H1 (cell line): ENCODE data around the gene GRIA4. TPM values are rescaled to one million over a fixed set of nuclear protein-coding genes. Genes with fewer than 3 reads are reported as not detected.

Source experiments
- CTCF ChIA-PET: fragments of 300-600 bp; sonication (Branson Sonifier 250); formaldehyde crosslinking; loops from one replicate; lab custom pipeline; 2021; ENCODE audit not compliant: partially characterized antibody; lab: Charles Lee
- POLR2A ChIA-PET: fragments of 300-600 bp; sonication (Branson Sonifier 250); formaldehyde crosslinking; loops from one replicate; lab custom pipeline; 2021; ENCODE audit warnings: inconsistent platforms; ENCODE audit not compliant: partially characterized antibody; lab: Charles Lee
- DNase-seq, 2 experiments: peaks; one replicate each; pipeline versions ENCODE4 v3.0.0 to v3.0.0-alpha.2; 2010 to 2022; ENCODE audit warnings: low spot score in 2 of 2, low read depth in 1 of 2, mixed read lengths in 1 of 2
- FAIRE-seq: peaks from 2 replicates; lab custom pipeline; 2011; peaks lifted over from hg19 to GRCh38; lab: Jason Lieb, UNC
- H2AFZ ChIP-seq: 2 replicates; pipeline ENCODE4 v1.8.1; 2012; ENCODE audit warnings: low read length, inconsistent platforms
- H2AK5ac ChIP-seq: 2 replicates; pipeline ENCODE4 v1.6.1; 2013; ENCODE audit warnings: low read depth, low read length
- H2BK120ac ChIP-seq: replicated peaks from 2 replicates; pipeline ENCODE3; 2013; ENCODE audit warnings: low read depth, low read length, inconsistent platforms
- H2BK12ac ChIP-seq: 2 replicates; pipeline ENCODE4 v1.6.1; 2013; ENCODE audit warnings: low read depth, low read length
- H2BK15ac ChIP-seq: 2 replicates; pipeline ENCODE4 v1.6.1; 2013; ENCODE audit warnings: low read length
- H2BK20ac ChIP-seq: 2 replicates; pipeline ENCODE4 v1.6.1; 2013; ENCODE audit warnings: low read length
- H2BK5ac ChIP-seq: 2 replicates; pipeline ENCODE4 v1.6.1; 2013; ENCODE audit warnings: low read depth, low read length
- H3K14ac ChIP-seq: 2 replicates; pipeline ENCODE4 v1.6.1; 2013; ENCODE audit warnings: inconsistent platforms; ENCODE audit not compliant: insufficient read length
- H3K18ac ChIP-seq: 2 replicates; pipeline ENCODE4 v1.6.1; 2013; ENCODE audit warnings: low read length; ENCODE audit errors: extremely low read depth
- H3K23ac ChIP-seq: 2 replicates; pipeline ENCODE4 v1.6.1; 2013; ENCODE audit warnings: inconsistent platforms; ENCODE audit not compliant: insufficient read length
- H3K23me2 ChIP-seq: 2 replicates; pipeline ENCODE4 v1.6.1; 2013; ENCODE audit warnings: low read depth, low read length
- H3K27ac ChIP-seq: 2 replicates; pipeline ENCODE4 v1.6.1; 2011; ENCODE audit warnings: low read depth, low read length, inconsistent platforms
- H3K27me3 ChIP-seq, 4 experiments: replicated peaks in 1 of 4; 1 replicate in 1 of 4; 2 replicates in 3 of 4; pipeline versions ENCODE4 v1.6.1 to v1.8.1; 2011 to 2013; ENCODE audit warnings: low read length in 3 of 4, mild to moderate bottlenecking in 3 of 4, inconsistent platforms in 2 of 4, mixed read lengths in 2 of 4, moderate library complexity in 1 of 4; ENCODE audit not compliant: control insufficient read depth in 3 of 4, insufficient read depth in 3 of 4; ENCODE audit errors: extremely low read depth in 1 of 4
- H3K36me3 ChIP-seq, 4 experiments: 2 replicates each; pipeline versions ENCODE4 v1.6.1 to v1.8.1; 2011 to 2013; ENCODE audit warnings: mild to moderate bottlenecking in 4 of 4, low read length in 3 of 4, moderate library complexity in 2 of 4, control low read depth in 1 of 4, inconsistent platforms in 1 of 4; ENCODE audit not compliant: insufficient read depth in 4 of 4, control insufficient read depth in 2 of 4
- H3K4ac ChIP-seq: replicated peaks from 2 replicates; pipeline ENCODE3; 2013; ENCODE audit warnings: low read length, low read depth, mixed read lengths, inconsistent platforms; ENCODE audit not compliant: insufficient read length
- H3K4me1 ChIP-seq, 4 experiments: replicated peaks in 1 of 4; 1 replicate in 1 of 4; 2 replicates in 3 of 4; pipeline versions ENCODE4 v1.6.1 to v1.8.1; 2011 to 2013; ENCODE audit warnings: low read length in 3 of 4, inconsistent platforms in 2 of 4, mixed read lengths in 1 of 4; ENCODE audit not compliant: insufficient read depth in 4 of 4, control insufficient read depth in 3 of 4
- H3K4me2 ChIP-seq, 2 experiments: 2 replicates each; pipeline versions ENCODE4 v1.6.1 to v1.8.1; 2011 to 2013; ENCODE audit warnings: low read depth in 2 of 2, low read length in 2 of 2, control low read depth in 1 of 2, inconsistent platforms in 1 of 2, mild to moderate bottlenecking in 1 of 2; ENCODE audit not compliant: insufficient read depth in 1 of 2
- H3K4me3 ChIP-seq, 4 experiments: fragments of 200-600, 300-600 bp in 1 of 4; sonication (generic), shearing (Covaris generic), sonication (Bioruptor Twin) in 1 of 4; 2 replicates each; pipeline versions ENCODE4 v1.5.1 to v1.8.1; 2011 to 2016; ENCODE audit warnings: low read length in 4 of 4, low read depth in 3 of 4, control low read depth in 2 of 4, inconsistent platforms in 2 of 4, mild to moderate bottlenecking in 2 of 4, mixed read lengths in 1 of 4, moderate library complexity in 1 of 4; ENCODE audit not compliant: insufficient read depth in 2 of 4; ENCODE audit errors: extremely low read depth in 1 of 4
- H3K56ac ChIP-seq: replicated peaks from 2 replicates; pipeline ENCODE3; 2013; ENCODE audit warnings: low read depth, mild to moderate bottlenecking, mixed read lengths, low read length, inconsistent platforms; ENCODE audit not compliant: insufficient read length
- H3K79me1 ChIP-seq: 2 replicates; pipeline ENCODE4 v1.6.1; 2013; ENCODE audit warnings: low read depth, low read length, control low read depth
- H3K79me2 ChIP-seq, 2 experiments: 2 replicates each; pipeline versions ENCODE4 v1.6.1 to v1.8.1; 2012 to 2013; ENCODE audit warnings: low read length in 2 of 2, mild to moderate bottlenecking in 2 of 2, inconsistent platforms in 1 of 2; ENCODE audit not compliant: insufficient read depth in 2 of 2, control insufficient read depth in 1 of 2
- H3K9ac ChIP-seq, 4 experiments: replicated peaks in 1 of 4; 1 replicate in 1 of 4; 2 replicates in 3 of 4; pipeline versions ENCODE4 v1.6.1 to v1.8.1; 2011 to 2013; ENCODE audit warnings: low read depth in 3 of 4, low read length in 3 of 4, control low read depth in 2 of 4, mild to moderate bottlenecking in 2 of 4, moderate library complexity in 2 of 4, inconsistent platforms in 1 of 4; ENCODE audit errors: extremely low read depth in 1 of 4
- H3K9me3 ChIP-seq, 2 experiments: 2 replicates each; pipeline versions ENCODE4 v1.6.1 to v1.8.1; 2012 to 2013; ENCODE audit warnings: mild to moderate bottlenecking in 2 of 2, moderate library complexity in 2 of 2, control low read depth in 1 of 2, inconsistent platforms in 1 of 2, low read depth in 1 of 2, low read length in 1 of 2, mixed read lengths in 1 of 2; ENCODE audit not compliant: insufficient read depth in 2 of 2
- H4K20me1 ChIP-seq, 2 experiments: replicated peaks in 1 of 2; 2 replicates each; pipeline versions ENCODE3 to v1.8.1; 2011 to 2013; ENCODE audit warnings: inconsistent platforms in 2 of 2, low read length in 2 of 2, mild to moderate bottlenecking in 1 of 2; ENCODE audit not compliant: insufficient read depth in 2 of 2, control insufficient read depth in 1 of 2
- H4K5ac ChIP-seq: 2 replicates; pipeline ENCODE4 v1.6.1; 2013; ENCODE audit warnings: low read length, low read depth, mixed read lengths, inconsistent platforms; ENCODE audit not compliant: insufficient read length
- H4K8ac ChIP-seq: 2 replicates; pipeline ENCODE4 v1.8.0; 2013; ENCODE audit warnings: mild to moderate bottlenecking, moderate library complexity, low read length, inconsistent platforms; ENCODE audit not compliant: insufficient read depth; ENCODE audit errors: extremely low read depth
- H4K91ac ChIP-seq: replicated peaks from 2 replicates; pipeline ENCODE3; 2013; ENCODE audit warnings: low read length, mixed read lengths, inconsistent platforms; ENCODE audit not compliant: insufficient read length
- ASH2L ChIP-seq: fragments of 200-600, 300-600 bp; sonication (generic); IDR thresholded peaks from one replicate; pipeline ENCODE4 v1.7.1; 2017; ENCODE audit warnings: low read length
- E2F6 ChIP-seq: IDR thresholded peaks from 2 replicates; pipeline ENCODE4 v1.6.1; 2012; ENCODE audit warnings: inconsistent platforms
- EGR1 ChIP-seq: IDR thresholded peaks from 2 replicates; pipeline ENCODE4 v1.6.1; 2011; ENCODE audit warnings: low read depth, low read length, borderline replicate concordance
- EP300 ChIP-seq, 2 experiments: IDR thresholded peaks; 1 replicate in 1 of 2; 2 replicates in 1 of 2; pipeline ENCODE4 v1.6.1; 2011 to 2012; ENCODE audit warnings: low read depth in 2 of 2, low read length in 2 of 2, mild to moderate bottlenecking in 2 of 2, borderline replicate concordance in 1 of 2, inconsistent platforms in 1 of 2, moderate library complexity in 1 of 2
- NRF1 ChIP-seq: IDR thresholded peaks from 2 replicates; pipeline ENCODE4 v1.6.1; 2011; ENCODE audit warnings: mild to moderate bottlenecking, low read depth, low read length, improper control_type of control experiment
- POLR2A ChIP-seq, 2 experiments: IDR thresholded peaks; 1 replicate in 1 of 2; 2 replicates in 1 of 2; pipeline ENCODE4 v1.6.1; 2011; ENCODE audit warnings: low read depth in 2 of 2, low read length in 2 of 2, mild to moderate bottlenecking in 2 of 2; ENCODE audit errors: control extremely low read depth in 1 of 2
- RNF2 ChIP-seq: fragments of 200-900, 300-1000 bp; sonication (generic); IDR thresholded peaks from 2 replicates; pipeline ENCODE4 v1.7.1; 2016; ENCODE audit warnings: borderline replicate concordance, low read depth, mild to moderate bottlenecking, antibody characterized with exemption, low read length; ENCODE audit not compliant: poor library complexity, severe bottlenecking; ENCODE audit errors: missing control alignments
- TEAD4 ChIP-seq: IDR thresholded peaks from 2 replicates; pipeline ENCODE4 v1.6.1; 2012; ENCODE audit warnings: low read depth, low read length, inconsistent platforms, mixed read lengths
- WGBS, 2 experiments: shearing (Covaris generic) in 1 of 2; methylation state at CpG; one replicate each; pipeline versions ENCODE4 v1.1.6 to v1.1.7; 2013 to 2015; ENCODE audit warnings: low lambda C conversion rate in 2 of 2, mixed read lengths in 2 of 2, inconsistent platforms in 1 of 2, low coverage in 1 of 2, missing lambda C conversion rate in 1 of 2; ENCODE audit not compliant: insufficient replicate concordance in 2 of 2, insufficient coverage in 1 of 2, insufficient read length in 1 of 2; ENCODE audit errors: extremely low coverage in 1 of 2, missing lambda C conversion rate in 1 of 2; 5-methylcytosine and 5-hydroxymethylcytosine counted together
- polyA plus RNA-seq, 7 experiments: library from polyadenylated mRNA; depleted of rRNA in 3 of 7; stranded (reverse) in 5 of 7; unstranded in 2 of 7; fragments of >200 nt in 5 of 7; fragments of 200-250 nt in 2 of 7; gene quantifications; 1 replicate in 5 of 7; 2 replicates in 1 of 7; 4 replicates in 1 of 7; pipeline versions ENCODE4 v1.2.1 to v1.2.3, GENCODE V29; 2011 to 2013; ENCODE audit warnings: missing spikeins in 2 of 7, mixed read lengths in 2 of 7
- total RNA-seq: library from RNA; stranded (reverse); fragmentation: NEBNext Ultra II Directional; extraction: Animal tissue kit (Norgen Biotek cat#: 25700); gene quantifications from 2 replicates; pipeline ENCODE4 v1.2.1, GENCODE V29; 2021

GRIA4 gene
- total and polyA plus RNA-seq, 2 of the 8 experiments (the other 6 are each of a cell fraction or from before 2014, with no cell fraction given): 12.5 to 21.8 TPM

DNA sequence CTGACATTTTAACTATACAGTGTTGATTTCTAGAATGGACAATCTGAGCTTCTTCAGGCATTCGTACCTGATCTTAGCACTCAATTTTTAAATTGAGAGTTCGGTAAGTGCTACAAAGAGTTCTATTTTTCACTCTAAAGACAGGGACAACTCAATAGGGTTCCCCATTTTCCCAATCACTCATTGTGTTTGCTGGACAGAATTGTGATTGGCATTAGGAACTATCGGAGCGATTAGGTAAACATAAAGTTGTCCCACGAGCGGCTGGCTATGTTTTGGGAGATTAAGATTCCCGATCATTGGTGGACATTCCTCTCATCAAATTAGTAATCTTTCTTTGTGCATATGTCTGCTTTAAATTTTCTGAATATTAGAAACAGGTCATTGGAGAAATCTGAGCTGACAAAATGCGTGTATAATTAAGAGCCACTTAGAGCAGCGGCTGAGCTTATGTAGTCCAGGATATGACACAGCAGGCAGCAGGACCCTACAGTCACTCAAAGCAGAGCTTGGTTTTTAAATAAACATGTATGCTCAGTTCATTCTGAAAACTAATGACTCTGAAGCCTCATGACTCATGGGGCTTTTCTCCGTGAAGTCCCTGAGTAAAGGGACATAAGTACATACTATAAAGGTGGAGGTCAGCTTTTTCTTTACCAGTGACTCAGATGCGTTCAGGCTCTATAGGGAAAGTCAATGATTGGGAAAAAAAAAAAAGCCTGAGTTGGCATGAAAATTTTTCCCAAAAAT, 109.4 kb downstream of the GRIA4 start:
- H3K4me1 ChIP-seq: peaks cover 0 to 9% (median 0%) of the 10 kb centered on the region in 4 experiments; a peak in 2 of 7 replicates
- ChIA-PET POLR2A (no interaction called here), CTCF (interaction anchor here (1.1 to 1.9 kb wide), 2 partner anchors 20 to 144 kb away, joined by 3 to 5 read pairs; no protein-coding TSS in a partner anchor)
- no peak overlapping the region for H3K27ac ChIP-seq
- no peak overlapping the region for H4K5ac ChIP-seq
- no peak overlapping the region for H2BK5ac ChIP-seq
- no peaks in the 10 kb centered on the region for H3K79me2 ChIP-seq
- no peak overlapping the region for H2BK15ac ChIP-seq
- H3K4me3 ChIP-seq: no peak overlapping the region
- no peak overlapping the region for H2BK120ac ChIP-seq
- H3K23ac ChIP-seq: no peak overlapping the region
- H3K14ac ChIP-seq: no peak overlapping the region
- H3K79me1 ChIP-seq: no peaks in the 10 kb centered on the region
- H2AFZ ChIP-seq: no peak overlapping the region
- no peak overlapping the region for H2BK20ac ChIP-seq
- no peaks in the 10 kb centered on the region for H3K23me2 ChIP-seq
- no peaks in the 10 kb centered on the region for H3K36me3 ChIP-seq
- TF ChIP-seq NRF1: no peak
- TF ChIP-seq ASH2L: no peak
- TF ChIP-seq E2F6: no peak
- no peak for TF ChIP-seq RNF2
- no peak for TF ChIP-seq TEAD4
- TF ChIP-seq EP300 (IDR thresholded peaks at IDR 0.05; ENCODE audit: borderline replicate concordance in 1 of 2, low read depth in 2 of 2, low read length in 2 of 2): no peak
- no peak for TF ChIP-seq POLR2A (IDR thresholded peaks at IDR 0.05; ENCODE audit: control extremely low read depth in 1 of 2, low read depth in 2 of 2, low read length in 2 of 2)
- TF ChIP-seq EGR1: no peak
- no peaks in the 10 kb centered on the region for H3K27me3 ChIP-seq
- H2AK5ac ChIP-seq: no peak overlapping the region
- H3K9ac ChIP-seq: no peak overlapping the region
- H3K18ac ChIP-seq: no peak overlapping the region
- DNase-seq (no peak), FAIRE-seq (no peak)
- H3K4ac ChIP-seq: no peak overlapping the region
- H2BK12ac ChIP-seq: no peak overlapping the region
- no peak overlapping the region for H3K56ac ChIP-seq
- H4K20me1 ChIP-seq: no peaks in the 10 kb centered on the region
- no peak overlapping the region for H3K4me2 ChIP-seq
- no peak overlapping the region for H4K8ac ChIP-seq
- H4K91ac ChIP-seq: no peak overlapping the region
- no peaks in the 10 kb centered on the region for H3K9me3 ChIP-seq
- 94% methylated on average over 11 of the region's 11 CpGs; no CpG with 5 or more reads in 1 of the 2 experiments for WGBS, 2 experiments
